GM15510 (cell line): ENCODE measurements around the gene CYLD.

Source experiments
- POLR2A ChIP-seq: IDR thresholded peaks from 3 replicates; pipeline ENCODE4 v1.6.1; 2011; ENCODE audit warnings: borderline replicate concordance; ENCODE audit not compliant: insufficient read length; ENCODE audit errors: extremely low read depth

CYLD gene

DNA sequence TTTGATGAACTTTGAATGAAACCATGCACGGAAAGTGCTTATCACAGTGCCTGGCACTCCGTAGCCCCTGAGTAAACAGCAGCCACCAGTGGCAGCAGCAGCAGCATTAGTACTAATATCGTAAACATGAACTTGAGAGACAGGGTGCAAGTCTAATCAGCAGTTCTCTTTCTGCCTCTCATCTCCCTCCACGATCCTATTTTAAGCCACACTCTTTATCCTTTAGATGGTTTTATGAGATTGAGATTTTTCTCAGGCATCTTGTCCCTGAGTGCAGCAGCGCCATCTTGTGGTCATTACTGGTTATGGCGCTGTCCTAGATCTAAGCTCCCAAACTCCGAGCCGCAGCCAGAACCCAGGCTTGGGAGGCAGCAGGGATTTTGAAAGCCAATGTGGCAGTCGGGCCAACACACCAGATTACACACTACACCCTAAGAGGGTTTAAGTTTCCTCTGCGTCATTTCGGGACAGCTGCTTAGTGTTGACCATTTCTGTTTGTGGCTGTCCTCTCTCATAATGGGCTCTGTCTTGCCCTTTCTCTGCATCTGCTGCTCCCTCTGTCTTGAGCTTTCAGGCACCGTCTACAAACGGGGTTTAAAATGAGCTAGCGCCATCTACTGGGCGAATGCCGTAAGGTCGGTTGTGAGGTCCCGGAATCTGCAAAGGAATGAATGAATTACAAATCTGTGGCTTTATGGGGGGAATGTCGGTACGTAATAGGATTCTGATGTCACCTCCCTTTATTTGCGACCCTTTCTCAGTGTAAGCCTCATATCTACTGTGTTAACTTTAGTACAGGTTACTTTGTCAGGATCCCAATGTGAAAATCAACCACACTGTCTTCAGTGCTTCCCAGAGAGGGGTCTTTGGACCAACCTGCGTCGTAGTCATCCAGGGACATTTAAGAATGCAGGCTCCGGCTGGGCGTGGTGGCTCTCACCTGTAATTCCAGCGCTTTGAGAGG lies 64.5 kb downstream of the CYLD start:
- TF ChIP-seq POLR2A, result no peak

DNA sequence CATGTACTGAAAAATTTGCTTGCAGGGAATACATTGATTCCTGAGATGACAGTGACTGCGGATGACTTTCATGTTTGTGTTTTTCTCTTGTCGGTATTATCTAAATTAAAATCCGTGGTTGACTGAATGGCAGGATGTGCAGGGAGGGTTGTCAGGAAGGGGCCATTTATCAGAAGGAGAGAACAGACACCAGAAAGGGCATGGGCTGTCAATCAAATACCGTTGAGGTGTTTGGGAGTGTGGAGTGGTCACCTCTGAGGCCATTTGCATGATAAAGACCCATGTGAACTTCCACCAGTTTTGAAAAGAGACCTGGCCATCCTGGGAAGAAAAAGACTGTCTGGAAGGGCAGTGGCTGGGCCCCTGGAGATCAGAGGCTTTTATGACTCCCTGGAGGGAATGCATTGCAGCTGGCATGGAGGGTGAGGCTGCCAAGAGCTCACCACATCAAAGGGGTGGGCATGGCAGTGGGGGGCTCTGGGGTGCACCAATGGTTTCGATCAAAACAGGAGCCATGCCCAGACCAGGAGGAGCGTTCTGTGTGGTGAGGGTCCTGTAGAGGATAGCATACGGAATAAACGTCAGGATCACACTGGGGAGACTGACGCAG lies 67.1 kb downstream of the CYLD start:
- TF ChIP-seq POLR2A, result no peak

DNA sequence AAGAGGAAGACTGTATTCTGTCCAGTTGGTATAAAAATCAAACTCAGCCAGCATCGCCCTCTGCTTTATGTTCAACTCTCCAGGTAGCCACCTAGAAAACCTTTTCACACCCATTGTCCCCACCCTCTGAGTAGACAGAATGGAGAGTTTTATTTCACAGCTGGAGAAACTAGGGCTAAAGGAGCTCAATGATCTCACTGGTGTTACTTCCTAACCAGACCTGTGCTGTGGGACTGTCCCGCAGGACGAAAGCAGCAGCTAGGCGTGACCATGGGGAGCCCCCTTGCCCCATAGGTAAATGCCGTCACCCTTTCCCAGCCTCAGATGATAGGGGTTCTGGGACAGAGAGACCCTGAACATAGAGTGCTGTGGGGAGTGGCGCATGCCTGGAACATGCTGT lies 67.7 kb downstream of the CYLD start:
- no peak for TF ChIP-seq POLR2A

DNA sequence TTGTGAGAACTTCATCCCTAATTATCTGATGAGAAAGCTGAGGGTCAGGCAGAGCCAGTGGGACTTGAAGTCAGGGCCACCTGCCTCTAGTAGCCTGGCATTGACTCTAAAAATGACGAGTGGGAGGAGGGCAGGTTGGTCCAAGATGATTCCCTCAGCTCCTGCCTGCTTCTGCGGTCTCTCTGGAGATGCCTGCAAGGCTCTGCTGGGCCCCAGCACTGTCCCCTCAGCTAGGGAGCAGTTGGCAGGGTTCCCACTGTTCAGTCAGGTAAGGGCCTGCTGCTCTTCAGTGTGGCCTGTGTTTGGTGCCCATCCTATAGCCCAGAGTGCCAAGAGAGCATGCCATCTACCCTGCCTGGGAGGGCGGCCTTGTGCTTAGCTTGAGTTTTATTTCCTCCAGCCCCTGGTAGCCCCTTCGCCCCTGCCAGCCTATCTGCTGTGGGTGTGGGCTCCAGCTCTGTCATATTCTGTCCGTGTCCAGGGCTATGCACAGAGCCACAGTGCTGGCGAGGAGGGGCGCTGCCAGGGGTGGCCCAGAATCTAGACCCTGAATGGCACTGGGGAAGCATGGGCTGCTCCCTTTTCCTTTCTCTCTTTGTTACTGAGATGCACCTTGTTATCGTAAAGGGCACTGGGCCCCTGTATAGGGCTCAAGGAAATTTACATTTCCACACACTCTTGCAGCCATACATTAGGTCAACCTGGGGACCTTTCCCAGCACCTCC lies 68.5 kb downstream of the CYLD start:
- TF ChIP-seq POLR2A, result no peak

DNA sequence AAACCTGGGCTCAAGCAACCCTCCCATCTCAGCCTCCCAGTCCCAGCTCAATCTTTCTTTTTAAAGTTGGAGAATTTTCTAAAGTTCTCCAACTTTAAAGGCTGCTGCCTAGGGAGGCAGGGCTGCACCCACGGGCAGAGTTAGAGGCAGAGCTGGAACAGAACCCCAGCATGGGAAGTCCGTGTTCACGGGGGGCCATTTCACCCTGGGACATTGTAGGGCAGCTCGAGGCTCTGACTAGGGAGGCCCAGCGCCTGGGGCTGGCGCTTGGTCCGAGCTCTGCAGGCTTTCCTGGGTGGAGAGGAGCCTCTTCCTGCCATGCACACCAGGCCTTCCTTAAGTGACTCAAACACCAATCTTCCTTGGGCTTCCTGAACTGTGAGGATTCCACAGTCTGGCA lies 70.2 kb downstream of the CYLD start:
- no peak for TF ChIP-seq POLR2A

DNA sequence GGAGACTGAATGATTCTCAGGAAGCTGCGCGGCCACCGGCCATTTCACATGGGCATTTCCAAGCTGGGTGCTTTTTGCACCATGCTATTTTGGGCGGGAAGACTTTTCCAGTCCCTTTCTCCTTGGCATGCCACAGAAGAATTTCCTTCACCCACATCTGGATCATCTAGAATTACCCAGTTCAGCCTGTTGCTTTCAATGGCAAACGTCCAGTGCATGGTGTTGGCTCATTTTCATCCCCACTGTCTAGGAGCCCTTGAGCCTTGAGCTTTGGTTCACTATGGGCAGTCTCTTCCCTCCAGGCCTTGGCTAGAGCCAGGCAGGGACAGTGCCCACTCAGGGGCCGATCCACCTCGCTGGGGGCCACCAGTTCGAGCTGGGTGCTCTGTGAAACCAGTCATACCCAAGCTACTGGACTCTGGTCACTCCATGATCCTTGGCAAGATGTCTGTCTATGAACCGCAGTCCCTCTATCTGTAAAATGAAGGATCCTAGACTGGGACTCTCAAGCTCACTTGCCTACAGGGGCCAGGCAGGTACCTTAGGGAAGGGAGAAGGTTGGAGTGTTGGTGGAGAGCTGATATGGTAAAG lies 71.1 kb downstream of the CYLD start:
- no peak for TF ChIP-seq POLR2A

DNA sequence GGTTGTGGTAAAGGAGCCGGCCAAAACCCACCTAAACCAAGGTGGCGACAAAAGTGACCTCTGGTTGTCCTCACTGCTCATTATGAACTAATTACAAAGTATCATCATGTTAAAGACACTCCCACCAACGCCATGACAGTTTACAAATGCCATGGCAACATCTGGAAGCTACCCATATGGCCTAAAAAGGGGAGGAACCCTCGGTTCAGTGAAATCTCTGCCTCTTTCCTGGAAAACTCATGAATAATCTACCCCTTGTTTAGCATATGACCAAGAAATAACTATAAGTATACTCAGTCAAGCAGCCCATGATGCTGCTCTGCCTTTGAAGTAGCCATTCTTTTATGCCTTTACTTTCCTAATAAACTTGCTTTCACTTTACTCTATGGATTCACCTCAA lies 72.2 kb downstream of the CYLD start:
- TF ChIP-seq POLR2A, result no peak

DNA sequence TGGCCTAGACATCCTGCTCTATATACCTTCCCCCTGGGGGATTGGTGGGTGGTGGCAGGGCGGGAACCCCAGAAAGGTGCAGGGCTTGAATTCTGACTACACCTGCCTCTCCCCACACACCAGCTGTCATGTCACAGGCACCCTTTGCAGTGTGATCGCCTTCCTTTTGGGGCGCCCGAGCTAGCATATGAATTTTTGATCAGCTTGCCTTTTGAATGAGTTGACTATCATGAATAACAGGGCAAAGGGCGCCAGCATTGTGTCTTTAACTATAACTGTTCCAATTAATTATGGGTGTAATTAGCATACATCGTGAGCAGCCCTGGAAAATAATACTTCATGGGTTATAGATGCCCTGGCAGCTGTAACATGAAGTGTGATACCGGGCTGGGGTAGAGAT lies 72.7 kb downstream of the CYLD start:
- TF ChIP-seq POLR2A, result no peak

DNA sequence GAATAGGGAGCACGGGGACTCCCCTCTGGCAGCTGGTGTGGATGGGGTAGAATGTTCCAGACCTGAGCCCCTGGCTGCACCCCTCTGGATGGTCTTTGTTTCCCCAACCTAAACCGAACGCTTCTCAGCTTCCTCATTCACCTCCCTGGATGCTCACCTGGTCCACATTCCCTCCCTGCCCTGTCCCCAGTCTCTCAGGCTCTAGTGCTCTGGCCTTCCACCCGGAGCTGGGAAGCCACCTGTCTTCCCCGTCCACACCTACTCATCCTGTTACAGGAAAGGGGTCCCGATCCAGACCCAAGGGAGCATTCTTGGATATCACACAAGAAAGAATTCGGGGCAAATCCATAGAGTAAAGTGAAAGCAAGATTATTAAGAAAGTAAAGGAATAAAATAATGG lies 73.5 kb downstream of the CYLD start:
- TF ChIP-seq POLR2A, result no peak

DNA sequence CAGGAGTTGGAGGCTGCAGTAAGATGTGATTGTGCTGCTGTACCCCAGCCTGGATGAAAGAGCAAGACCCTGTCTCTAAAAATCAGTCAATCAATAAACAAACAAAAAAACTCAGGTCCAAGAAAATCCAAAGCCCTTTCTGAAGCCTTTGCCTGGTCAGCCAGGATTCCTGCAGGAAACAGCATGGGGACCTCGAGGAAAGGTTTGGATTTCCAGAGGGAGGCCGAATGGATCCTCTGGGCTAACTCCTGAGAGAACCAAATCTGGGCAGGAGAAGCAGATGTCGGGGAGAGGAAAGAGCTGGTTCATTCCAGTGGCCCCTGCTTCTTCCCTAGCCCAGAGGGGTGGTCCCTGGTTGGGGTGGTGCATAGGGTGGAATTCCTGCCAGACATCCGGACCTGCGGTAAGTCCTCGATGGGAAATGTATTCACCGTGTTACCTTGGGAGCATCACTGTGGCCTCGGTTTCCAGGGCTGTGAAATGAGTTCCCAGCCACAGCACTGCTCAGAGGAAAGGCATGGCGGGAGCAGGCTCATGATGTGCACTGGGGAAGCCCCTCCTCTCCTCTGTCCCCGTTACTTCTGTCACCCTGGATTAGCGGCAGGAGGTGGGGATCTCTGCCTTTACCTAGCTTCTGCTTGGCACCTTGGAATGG lies 75.1 kb downstream of the CYLD start:
- no peak for TF ChIP-seq POLR2A

DNA sequence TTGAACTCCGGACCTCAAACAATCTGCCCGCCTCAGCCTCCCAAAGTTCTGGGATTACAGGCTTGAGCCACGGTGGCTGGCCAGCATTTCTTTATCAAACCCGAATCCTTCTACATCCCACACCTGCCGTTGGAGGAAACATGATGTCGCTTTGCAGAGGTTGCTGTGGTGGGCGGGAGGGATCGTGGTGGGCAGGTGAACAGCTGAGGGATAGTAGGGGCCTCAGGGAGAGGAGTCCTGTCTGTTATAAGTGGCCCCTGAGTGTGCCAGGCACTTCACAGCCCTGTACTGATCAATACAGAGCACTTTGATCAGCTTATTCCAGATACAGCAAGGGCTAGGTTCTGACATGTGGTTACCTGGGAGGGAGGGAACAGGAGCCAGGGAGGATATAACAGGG lies 76.5 kb downstream of the CYLD start:
- no peak for TF ChIP-seq POLR2A

DNA sequence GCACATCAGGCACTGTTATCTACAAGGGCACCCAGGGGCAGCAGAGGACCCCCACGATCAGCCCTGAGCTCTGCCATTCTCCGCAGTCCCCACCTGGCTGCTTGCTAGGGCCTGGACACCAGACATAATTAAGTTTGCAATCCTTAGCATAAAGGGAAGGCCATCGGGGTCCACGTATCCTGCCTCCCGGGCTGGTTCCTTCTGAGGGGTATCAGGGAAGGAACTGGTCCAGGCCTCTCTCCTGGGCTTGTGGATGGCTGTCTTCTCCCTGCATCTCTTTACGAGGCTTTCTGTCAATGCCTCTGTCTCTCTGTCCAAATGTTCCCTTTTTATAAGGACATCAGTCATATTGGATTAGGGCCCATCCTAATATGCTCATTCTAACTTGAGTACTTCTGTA lies 77.8 kb downstream of the CYLD start:
- no peak for TF ChIP-seq POLR2A

DNA sequence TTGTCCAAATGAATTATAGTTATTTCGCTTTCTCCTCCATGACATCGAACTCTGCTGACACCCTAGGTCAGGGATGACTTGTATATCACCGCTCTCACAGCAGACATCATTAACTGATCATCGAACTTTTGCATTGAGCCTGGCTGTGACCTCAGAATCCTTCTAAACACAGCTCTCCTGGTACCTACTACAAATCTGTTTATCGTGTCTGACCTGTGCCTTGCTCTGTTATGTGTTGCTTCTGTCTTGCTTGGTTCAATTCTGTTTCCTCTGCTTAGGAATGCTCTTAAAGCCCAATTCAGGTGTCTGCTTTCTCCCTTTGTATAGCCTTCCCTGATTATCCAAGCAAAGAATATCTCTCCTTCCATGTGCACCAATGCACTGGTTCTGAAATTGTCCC lies 78.3 kb downstream of the CYLD start:
- TF ChIP-seq POLR2A, result no peak

DNA sequence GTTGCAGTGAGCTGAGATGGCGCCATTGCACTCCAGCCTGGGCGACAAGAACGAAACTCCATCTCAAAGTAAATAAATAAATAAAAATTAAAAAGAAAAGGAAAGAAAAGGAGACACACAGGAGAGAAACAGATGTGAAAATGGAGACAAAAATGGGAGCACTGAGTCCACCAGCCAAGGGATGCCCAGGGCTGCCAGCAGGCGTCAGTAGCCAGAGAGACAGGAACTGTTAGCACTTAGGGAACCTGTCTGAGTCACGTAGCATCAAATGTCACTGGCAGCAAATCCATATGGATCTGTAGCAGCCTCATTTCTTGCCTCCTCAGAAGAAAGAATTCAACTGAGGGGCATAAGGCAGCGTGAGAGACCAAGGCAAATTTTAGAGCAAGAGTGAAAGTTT lies 79.7 kb downstream of the CYLD start:
- TF ChIP-seq POLR2A, result no peak
